HCT116 (cell line): ENCODE results near the gene ZNF692. TPM values are rescaled to one million over a fixed set of nuclear protein-coding genes. Genes with fewer than 3 reads are reported as not detected.

Experiments
- ATAC-seq: fragments of 200-7000 bp; cut with Tn5 transposase; 2 replicates; pipeline ENCODE4 v1.9.1; 2020; ENCODE audit warnings: mild to moderate bottlenecking, moderate library complexity
- BruUV-seq: library from RNA; stranded (reverse); fragments of 400-500 nt; replicated peaks from 2 replicates; lab custom pipeline; 2021; lab: Mats Ljungman, UMichigan
- CTCF ChIA-PET: fragments of 300-600 bp; sonication (Branson Sonifier 250); formaldehyde crosslinking; loops from one replicate; lab custom pipeline; 2021; ENCODE audit warnings: antibody characterized with exemption; lab: Charles Lee
- POLR2A ChIA-PET: fragments of 300-600, 350-600 bp; sonication (Branson Sonifier 250); formaldehyde crosslinking; loops from one replicate; lab custom pipeline; 2021; ENCODE audit warnings: antibody characterized with exemption; lab: Charles Lee
- RAD21 ChIA-PET, 2 experiments: fragments of 300-600 bp; sonication (Branson Sonifier 250); formaldehyde crosslinking; loops; one replicate each; lab custom pipeline; 2023; ENCODE audit warnings: low total read pairs in 2 of 2; ENCODE audit not compliant: uncharacterized antibody in 2 of 2, unreplicated experiment in 2 of 2, low non-redundant PET in 1 of 2; lab: Charles Lee
- DNase-seq: peaks from one replicate; pipeline ENCODE4 v3.0.0-alpha.2; 2010; ENCODE audit warnings: low read depth, low spot score
- H2AFZ ChIP-seq: fragments of 200-600 bp; shearing (Covaris generic), sonication (generic); 2 replicates; pipeline ENCODE4 v1.6.1; 2017; ENCODE audit warnings: low read depth, mixed run types, mixed read lengths, antibody characterized with exemption, low read length; ENCODE audit not compliant: poor library complexity, severe bottlenecking
- H3K27ac ChIP-seq: 2 replicates; pipeline ENCODE4 v1.5.1; 2012; ENCODE audit warnings: low read depth, low read length
- H3K27me3 ChIP-seq: fragments of 200-600 bp; sonication (generic); 2 replicates; pipeline ENCODE4 v1.6.1; 2016; ENCODE audit warnings: mixed run types, low read length, mixed read lengths; ENCODE audit not compliant: insufficient read depth
- H3K36me3 ChIP-seq, 2 experiments: fragments of 200-500 bp in 1 of 2; fragments of 200-600 bp in 1 of 2; sonication (Bioruptor generic) in 1 of 2; sonication (generic) in 1 of 2; 2 replicates each; pipeline versions ENCODE4 v1.5.1 to v1.6.1; 2014 to 2016; ENCODE audit warnings: low read length in 2 of 2, inconsistent platforms in 1 of 2, mixed read lengths in 1 of 2, mixed run types in 1 of 2; ENCODE audit not compliant: insufficient read depth in 2 of 2, control insufficient read depth in 1 of 2
- H3K4me1 ChIP-seq, 2 experiments: fragments of 200-600 bp in 1 of 2; sonication (generic) in 1 of 2; 2 replicates each; pipeline versions ENCODE4 v1.5.1 to v1.6.1; 2012 to 2017; ENCODE audit warnings: low read length in 2 of 2, inconsistent platforms in 1 of 2, mild to moderate bottlenecking in 1 of 2, mixed read lengths in 1 of 2, mixed run types in 1 of 2, moderate library complexity in 1 of 2; ENCODE audit not compliant: insufficient read depth in 2 of 2, control insufficient read depth in 1 of 2
- H3K4me2 ChIP-seq: fragments of 200-600 bp; sonication (generic); 2 replicates; pipeline ENCODE4 v1.6.1; 2017; ENCODE audit warnings: mixed run types, low read length, mixed read lengths
- H3K4me3 ChIP-seq, 2 experiments: fragments of 200-600 bp in 1 of 2; sonication (generic) in 1 of 2; replicated peaks in 1 of 2; 2 replicates each; pipeline ENCODE4 v1.5.1; 2011 to 2016; ENCODE audit warnings: low read length in 2 of 2, control low read depth in 1 of 2, low read depth in 1 of 2, mild to moderate bottlenecking in 1 of 2, mixed read lengths in 1 of 2, mixed run types in 1 of 2
- H3K79me2 ChIP-seq: fragments of 200-600 bp; sonication (generic); 2 replicates; pipeline ENCODE4 v1.6.1; 2017; ENCODE audit warnings: mild to moderate bottlenecking, mixed run types, low read length, moderate library complexity, mixed read lengths; ENCODE audit not compliant: insufficient read depth
- H3K9ac ChIP-seq: fragments of 200-600 bp; sonication (generic); 2 replicates; pipeline ENCODE4 v1.6.1; 2016; ENCODE audit warnings: low read length, mixed read lengths
- H3K9me2 ChIP-seq: fragments of 200-600 bp; sonication (generic), shearing (Covaris generic); 2 replicates; pipeline ENCODE4 v1.6.1; 2017; ENCODE audit warnings: mixed run types, mild to moderate bottlenecking, moderate library complexity; ENCODE audit not compliant: insufficient read depth
- H3K9me3 ChIP-seq, 2 experiments: fragments of 200-500 bp in 1 of 2; fragments of 200-600 bp in 1 of 2; sonication (Bioruptor generic) in 1 of 2; sonication (generic) in 1 of 2; 2 replicates each; pipeline ENCODE4 v1.6.1; 2014 to 2017; ENCODE audit warnings: low read length in 2 of 2, mixed read lengths in 2 of 2, inconsistent platforms in 1 of 2, low read depth in 1 of 2, mild to moderate bottlenecking in 1 of 2, mixed run types in 1 of 2, moderate library complexity in 1 of 2; ENCODE audit not compliant: control insufficient read depth in 1 of 2, insufficient read depth in 1 of 2
- H4K20me1 ChIP-seq: fragments of 200-600 bp; sonication (generic), shearing (Covaris generic); 2 replicates; pipeline ENCODE4 v1.6.1; 2017; ENCODE audit warnings: mixed run types, mild to moderate bottlenecking, moderate library complexity; ENCODE audit not compliant: insufficient read depth
- CEBPB ChIP-seq: IDR thresholded peaks from 2 replicates; pipeline ENCODE4 v1.6.1; 2012; ENCODE audit warnings: low read depth
- EGR1 ChIP-seq: IDR thresholded peaks from 2 replicates; pipeline ENCODE4 v1.6.1; 2012; ENCODE audit warnings: low read depth
- EZH2 ChIP-seq: fragments of 200-600 bp; sonication (generic); IDR thresholded peaks from 2 replicates; pipeline ENCODE4 v1.6.1; 2017; ENCODE audit warnings: antibody characterized with exemption, mixed run types
- POLR2AphosphoS5 ChIP-seq: IDR thresholded peaks from 2 replicates; pipeline ENCODE4 v1.6.1; 2011; ENCODE audit warnings: mild to moderate bottlenecking, low read depth, low read length, moderate library complexity
- SRF ChIP-seq: IDR thresholded peaks from 2 replicates; pipeline ENCODE4 v1.6.1; 2012; ENCODE audit warnings: low read depth
- TCF7L2 ChIP-seq: IDR thresholded peaks from 2 replicates; pipeline ENCODE4 v1.7.0; 2011; ENCODE audit warnings: borderline replicate concordance, inconsistent platforms; ENCODE audit not compliant: insufficient read depth, insufficient read length; ENCODE audit errors: extremely low read depth
- intact Hi-C: fragments of 100-400 bp; cut with micrococcal nuclease; formaldehyde crosslinking; loops from 2 replicates; pipeline ENCODE4 v1.10.0; 2022
- total RNA-seq: library from RNA; stranded (reverse); gene quantifications from one replicate; pipeline ENCODE4 v1.2.1, GENCODE V29; 2021; ENCODE audit not compliant: unreplicated experiment
- TF ChIP-seq, protein P1 (sequence below), 3 experiments: fragments of 200-600 bp in 1 of 3; sonication (generic) in 1 of 3; IDR thresholded peaks in 2 of 3; conservative IDR thresholded peaks in 1 of 3; 2 replicates each; pipeline ENCODE4 v1.5.1; 2012 to 2017; ENCODE audit warnings: low read depth in 2 of 3, low read length in 2 of 3, antibody characterized with exemption in 1 of 3, borderline replicate concordance in 1 of 3, control low read depth in 1 of 3, mild to moderate bottlenecking in 1 of 3, mixed read lengths in 1 of 3, mixed run types in 1 of 3, moderate library complexity in 1 of 3; ENCODE audit not compliant: insufficient read depth in 1 of 3
- TF ChIP-seq, protein P2 (sequence below): IDR thresholded peaks from 2 replicates; pipeline ENCODE4 v1.6.1; 2011; ENCODE audit warnings: mild to moderate bottlenecking, low read length, moderate library complexity; ENCODE audit not compliant: insufficient replicate concordance; ENCODE audit errors: extremely low read depth

ZNF692 gene
- total RNA-seq, 1 experiment from 2014 or later: 76.2 TPM

DNA sequence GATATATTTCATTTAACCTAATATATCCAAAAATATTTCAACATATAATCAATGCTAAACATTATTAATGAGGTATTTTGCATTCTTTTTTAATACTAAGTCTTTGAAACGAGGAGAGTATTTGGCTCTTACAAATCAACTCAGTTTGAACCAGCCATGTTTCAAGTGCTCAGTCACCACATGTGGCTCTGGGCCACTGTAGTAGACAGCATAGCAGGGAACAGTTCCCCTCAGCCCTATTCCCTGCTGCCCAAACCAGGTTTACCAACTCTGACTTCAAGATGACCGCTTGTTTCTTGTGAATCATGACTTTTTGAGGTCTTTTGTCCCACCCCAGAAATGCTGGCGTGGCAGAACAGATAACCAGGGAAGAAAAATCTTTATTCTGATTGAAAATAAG, 15.2 kb downstream of the ZNF692 start:
- POLR2A ChIA-PET: no interaction called here
- no peak overlapping the region for H3K27ac ChIP-seq
- peaks cover 4 to 6% of the 10 kb centered on the region in 2 experiments; a peak in 1 of 4 replicates for H3K36me3 ChIP-seq
- H3K79me2 ChIP-seq: peaks cover 37% of the 10 kb centered on the region
- RAD21 ChIA-PET: no interaction called here
- ATAC-seq (no peak), DNase-seq (no peak)
- no peaks in the 10 kb centered on the region for H3K9me2 ChIP-seq
- TF ChIP-seq, protein P1, sequence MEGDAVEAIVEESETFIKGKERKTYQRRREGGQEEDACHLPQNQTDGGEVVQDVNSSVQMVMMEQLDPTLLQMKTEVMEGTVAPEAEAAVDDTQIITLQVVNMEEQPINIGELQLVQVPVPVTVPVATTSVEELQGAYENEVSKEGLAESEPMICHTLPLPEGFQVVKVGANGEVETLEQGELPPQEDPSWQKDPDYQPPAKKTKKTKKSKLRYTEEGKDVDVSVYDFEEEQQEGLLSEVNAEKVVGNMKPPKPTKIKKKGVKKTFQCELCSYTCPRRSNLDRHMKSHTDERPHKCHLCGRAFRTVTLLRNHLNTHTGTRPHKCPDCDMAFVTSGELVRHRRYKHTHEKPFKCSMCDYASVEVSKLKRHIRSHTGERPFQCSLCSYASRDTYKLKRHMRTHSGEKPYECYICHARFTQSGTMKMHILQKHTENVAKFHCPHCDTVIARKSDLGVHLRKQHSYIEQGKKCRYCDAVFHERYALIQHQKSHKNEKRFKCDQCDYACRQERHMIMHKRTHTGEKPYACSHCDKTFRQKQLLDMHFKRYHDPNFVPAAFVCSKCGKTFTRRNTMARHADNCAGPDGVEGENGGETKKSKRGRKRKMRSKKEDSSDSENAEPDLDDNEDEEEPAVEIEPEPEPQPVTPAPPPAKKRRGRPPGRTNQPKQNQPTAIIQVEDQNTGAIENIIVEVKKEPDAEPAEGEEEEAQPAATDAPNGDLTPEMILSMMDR (IDR thresholded peaks at IDR 0.05 in 2 of 3, conservative IDR thresholded peaks at IDR 0.05 in 1 of 3; ENCODE audit: borderline replicate concordance in 1 of 3, insufficient read depth in 1 of 3, low read depth in 2 of 3, low read length in 2 of 3): no peak
- no peak for TF ChIP-seq CEBPB
- TF ChIP-seq POLR2AphosphoS5: no peak
- no peak for TF ChIP-seq TCF7L2
- TF ChIP-seq SRF: no peak
- peaks cover 0 to 9% of the 10 kb centered on the region in 2 experiments; a peak in 3 of 4 replicates for H3K4me1 ChIP-seq
- no peaks in the 10 kb centered on the region for H3K27me3 ChIP-seq
- H3K9me3 ChIP-seq: no peaks in the 10 kb centered on the region
- H3K4me3 ChIP-seq: no peak overlapping the region
- intact Hi-C loops: no loop called here
- H3K9ac ChIP-seq: no peak overlapping the region
- no peak overlapping the region for H3K4me2 ChIP-seq
- CTCF ChIA-PET: interaction anchor here (0.9 kb wide), 1 partner anchor 15 kb away, joined by 3 read pairs; the partner anchor contains the start of gene ZNF692
- BruUV-seq: no TSS peak
- H2AFZ ChIP-seq: no peak overlapping the region
- no peaks in the 10 kb centered on the region for H4K20me1 ChIP-seq

DNA sequence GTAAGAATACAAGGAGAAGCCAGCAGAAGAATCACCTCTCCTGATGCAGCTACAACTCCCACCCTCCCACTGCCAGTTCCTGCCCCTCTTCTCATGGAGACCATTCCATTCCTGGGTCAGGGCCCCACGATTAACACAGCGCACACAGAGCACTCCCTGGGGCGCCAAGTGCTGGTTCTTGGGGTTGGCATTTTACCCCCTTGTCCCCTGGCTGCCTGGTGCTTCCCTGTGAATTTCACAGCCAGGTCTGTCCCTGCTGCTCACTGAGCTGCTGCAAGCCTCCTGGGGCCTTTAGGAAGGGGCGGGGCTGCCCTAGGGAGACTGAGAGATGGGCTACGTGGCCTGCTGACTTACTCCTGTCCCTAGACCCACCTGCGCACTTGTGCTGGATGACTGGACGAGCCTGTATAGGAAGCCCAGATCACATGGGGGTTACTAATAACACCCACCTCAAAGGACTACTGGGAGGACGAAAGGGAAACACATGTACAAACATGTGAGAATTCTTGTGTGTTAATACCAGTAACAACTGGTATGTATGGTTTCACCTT, 16.0 kb downstream of the ZNF692 start:
- H3K79me2 ChIP-seq: peaks cover 37% of the 10 kb centered on the region
- no peaks in the 10 kb centered on the region for H4K20me1 ChIP-seq
- H3K27ac ChIP-seq: no peak overlapping the region
- intact Hi-C loops: no loop called here
- ATAC-seq: no peak
- no peak for TF ChIP-seq EGR1
- no peak for TF ChIP-seq SRF
- TF ChIP-seq, protein P2, sequence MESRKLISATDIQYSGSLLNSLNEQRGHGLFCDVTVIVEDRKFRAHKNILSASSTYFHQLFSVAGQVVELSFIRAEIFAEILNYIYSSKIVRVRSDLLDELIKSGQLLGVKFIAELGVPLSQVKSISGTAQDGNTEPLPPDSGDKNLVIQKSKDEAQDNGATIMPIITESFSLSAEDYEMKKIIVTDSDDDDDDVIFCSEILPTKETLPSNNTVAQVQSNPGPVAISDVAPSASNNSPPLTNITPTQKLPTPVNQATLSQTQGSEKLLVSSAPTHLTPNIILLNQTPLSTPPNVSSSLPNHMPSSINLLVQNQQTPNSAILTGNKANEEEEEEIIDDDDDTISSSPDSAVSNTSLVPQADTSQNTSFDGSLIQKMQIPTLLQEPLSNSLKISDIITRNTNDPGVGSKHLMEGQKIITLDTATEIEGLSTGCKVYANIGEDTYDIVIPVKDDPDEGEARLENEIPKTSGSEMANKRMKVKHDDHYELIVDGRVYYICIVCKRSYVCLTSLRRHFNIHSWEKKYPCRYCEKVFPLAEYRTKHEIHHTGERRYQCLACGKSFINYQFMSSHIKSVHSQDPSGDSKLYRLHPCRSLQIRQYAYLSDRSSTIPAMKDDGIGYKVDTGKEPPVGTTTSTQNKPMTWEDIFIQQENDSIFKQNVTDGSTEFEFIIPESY: no peak
- no peak for TF ChIP-seq EZH2
- no peaks in the 10 kb centered on the region for H3K9me2 ChIP-seq
- no peak overlapping the region for H3K4me2 ChIP-seq
- DNase-seq: no peak
- H3K4me3 ChIP-seq: no peak overlapping the region
- ChIA-PET RAD21 (no interaction called here), CTCF (no interaction called here), POLR2A (no interaction called here)
- no peak overlapping the region for H3K9ac ChIP-seq
- no peaks in the 10 kb centered on the region for H3K9me3 ChIP-seq
- no TSS peak for BruUV-seq
- peaks cover 0 to 9% of the 10 kb centered on the region in 2 experiments; a peak in 3 of 4 replicates for H3K4me1 ChIP-seq
- H3K27me3 ChIP-seq: no peaks in the 10 kb centered on the region
- no peak overlapping the region for H2AFZ ChIP-seq
- peaks cover 4 to 6% of the 10 kb centered on the region in 2 experiments; a peak in 1 of 4 replicates for H3K36me3 ChIP-seq
